Psoas muscle (tissue), 8 donors: ENCODE results near the gene CCDC3. TPM values are rescaled to one million over a fixed set of nuclear protein-coding genes. Genes with fewer than 3 reads are reported as not detected.

Source experiments
- ATAC-seq, 4 donors: fragments of 200-7000 bp; cut with Tn5 transposase; one replicate each; pipeline ENCODE4 v1.9.1; 2020; ENCODE audit warnings: moderate library complexity in 3 of 4, mild to moderate bottlenecking in 2 of 4
- DNase-seq, 2 donors: peaks; one replicate each; pipeline ENCODE4 v3.0.0-alpha.2; 2020
- H3K27ac ChIP-seq: fragments of 200-600 bp; one replicate; pipeline ENCODE4 v1.8.0; 2022
- H3K27me3 ChIP-seq, 3 donors: fragments of 200-600 bp in 1 of 3; one replicate each; pipeline versions ENCODE4 v1.6.1 to v1.8.0; 2013 to 2022; ENCODE audit warnings: low read length in 2 of 3, mild to moderate bottlenecking in 2 of 3, moderate library complexity in 1 of 3; ENCODE audit not compliant: insufficient read depth in 3 of 3
- H3K36me3 ChIP-seq, 2 donors: fragments of 200-600 bp in 1 of 2; one replicate each; pipeline versions ENCODE4 v1.6.1 to v1.8.0; 2013 to 2022; ENCODE audit warnings: low read depth in 1 of 2, mild to moderate bottlenecking in 1 of 2, moderate library complexity in 1 of 2; ENCODE audit not compliant: insufficient read depth in 1 of 2
- H3K4me1 ChIP-seq: fragments of 200-600 bp; one replicate; pipeline ENCODE4 v1.8.0; 2022
- H3K4me3 ChIP-seq: fragments of 200-600 bp; one replicate; pipeline ENCODE4 v1.8.0; 2022; ENCODE audit warnings: mild to moderate bottlenecking
- H3K9me3 ChIP-seq: fragments of 200-600 bp; one replicate; pipeline ENCODE4 v1.8.0; 2022
- WGBS, 3 donors: extraction: QIAGEN DNeasy Blood & Tissue Kit; methylation state at CpG; one replicate each; pipeline versions ENCODE4 v1.1.6 to v1.1.7; 2013; 5-methylcytosine and 5-hydroxymethylcytosine counted together
- intact Hi-C, 2 donors: fragments of 100-400 bp; cut with DNase I; formaldehyde crosslinking; loops; one replicate each; pipeline versions ENCODE4 v1.11.0 to v1.14.2; 2022
- polyA plus RNA-seq, 3 donors: library from polyadenylated mRNA; stranded (reverse); fragments of 200-250 nt; gene quantifications; one replicate each; pipeline ENCODE4 v1.2.3, GENCODE V29; 2013
- total RNA-seq, 4 donors: library from RNA; stranded (reverse); fragmentation: NEBNext Ultra II Directional in 2 of 4; extraction: Animal tissue kit (Norgen Biotek cat#: 25700) in 2 of 4; gene quantifications; one replicate each; pipeline versions ENCODE4 v1.2.1 to v1.2.4, GENCODE V29; 2021 to 2023
- TF ChIP-seq, protein P1 (sequence below): fragments of 200-600 bp; IDR thresholded peaks from one replicate; pipeline ENCODE4 v1.8.0; 2022; ENCODE audit warnings: antibody characterized with exemption
- donor health status: healthy with polysubstance abuse.
- donor health status: DM: no; HTN: no; CAD: no; lungs with moderate emphysema.
- donor health status: Bipolar disorder and iron deficiency.
- donor health status: healthy.
- donor health status: DM: yes; HTN: yes; CAD: no.
- donor health status: DM: no; HTN: no; CAD: no.
- donor health status: DM: no; HTN: no; CAD: no.
- donor health status: DM: yes; HTN: yes; CAD: no.

CCDC3 gene
- total and polyA plus RNA-seq, 7 donors, result 1.7 to 54.2 (median 6.2) TPM

DNA sequence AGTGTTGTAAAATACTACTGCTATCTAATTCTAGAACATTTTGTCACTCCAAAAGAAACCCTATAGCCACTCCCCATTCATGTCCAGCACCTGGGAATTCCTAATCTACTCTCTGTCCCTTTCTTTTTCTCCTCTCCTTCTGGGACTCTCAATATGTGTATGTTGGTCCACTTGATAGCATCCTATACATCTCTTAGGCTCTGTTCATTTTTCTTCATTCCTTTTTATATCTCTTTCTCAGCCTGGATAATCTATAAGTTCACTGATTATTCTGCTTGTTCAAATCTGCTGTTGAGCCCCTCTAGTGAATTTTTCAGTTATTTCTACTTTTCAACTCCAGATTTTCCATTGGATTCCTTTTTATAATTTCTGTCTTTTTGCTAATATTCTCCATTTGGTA, 108.6 kb downstream of the CCDC3 start:
- Histone ChIP-seq H3K4me1 (no peaks in the 10 kb centered on the region), H3K36me3 (no peaks in the 10 kb centered on the region), H3K27me3 (no peaks in the 10 kb centered on the region), H3K4me3 (no peak overlapping the region), H3K27ac (no peak overlapping the region), H3K9me3 (peaks cover 11% of the 10 kb centered on the region)
- TF ChIP-seq, protein P1, sequence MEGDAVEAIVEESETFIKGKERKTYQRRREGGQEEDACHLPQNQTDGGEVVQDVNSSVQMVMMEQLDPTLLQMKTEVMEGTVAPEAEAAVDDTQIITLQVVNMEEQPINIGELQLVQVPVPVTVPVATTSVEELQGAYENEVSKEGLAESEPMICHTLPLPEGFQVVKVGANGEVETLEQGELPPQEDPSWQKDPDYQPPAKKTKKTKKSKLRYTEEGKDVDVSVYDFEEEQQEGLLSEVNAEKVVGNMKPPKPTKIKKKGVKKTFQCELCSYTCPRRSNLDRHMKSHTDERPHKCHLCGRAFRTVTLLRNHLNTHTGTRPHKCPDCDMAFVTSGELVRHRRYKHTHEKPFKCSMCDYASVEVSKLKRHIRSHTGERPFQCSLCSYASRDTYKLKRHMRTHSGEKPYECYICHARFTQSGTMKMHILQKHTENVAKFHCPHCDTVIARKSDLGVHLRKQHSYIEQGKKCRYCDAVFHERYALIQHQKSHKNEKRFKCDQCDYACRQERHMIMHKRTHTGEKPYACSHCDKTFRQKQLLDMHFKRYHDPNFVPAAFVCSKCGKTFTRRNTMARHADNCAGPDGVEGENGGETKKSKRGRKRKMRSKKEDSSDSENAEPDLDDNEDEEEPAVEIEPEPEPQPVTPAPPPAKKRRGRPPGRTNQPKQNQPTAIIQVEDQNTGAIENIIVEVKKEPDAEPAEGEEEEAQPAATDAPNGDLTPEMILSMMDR, result no peak
- ATAC-seq (no peak), DNase-seq (no peak)
- intact Hi-C loops, result no loop called here

DNA sequence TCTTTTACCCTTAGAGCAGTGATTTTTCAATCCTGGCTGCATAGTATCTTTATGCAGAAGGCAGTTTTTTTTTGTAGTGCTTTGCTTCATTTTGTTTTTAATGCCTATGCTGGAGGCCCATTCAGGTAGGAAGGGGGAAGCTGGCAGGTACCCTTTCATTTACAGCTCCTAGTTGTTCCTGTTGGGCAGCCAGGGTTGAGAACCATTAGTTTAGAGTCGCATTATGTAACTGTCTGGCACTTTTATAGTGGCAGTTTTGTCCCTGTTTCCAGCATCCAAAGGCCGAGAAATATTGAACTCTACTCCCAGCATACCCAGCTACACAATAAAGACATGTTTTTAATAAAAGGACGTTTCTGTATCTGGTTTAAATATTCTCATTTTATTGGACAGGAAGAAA, 110.6 kb downstream of the CCDC3 start:
- 26 to 48% (median 33%) methylated on average over 3 of the region's 3 CpGs for WGBS, 3 donors
- TF ChIP-seq, protein P1, result no peak
- peaks cover 11% of the 10 kb centered on the region for H3K9me3 ChIP-seq
- H3K4me3 ChIP-seq, result no peak overlapping the region
- H3K36me3 ChIP-seq, result no peaks in the 10 kb centered on the region
- H3K27me3 ChIP-seq, result no peaks in the 10 kb centered on the region
- no peak overlapping the region for H3K27ac ChIP-seq
- H3K4me1 ChIP-seq, result no peaks in the 10 kb centered on the region
- intact Hi-C loops, result no loop called here
- DNase-seq (no peak), ATAC-seq (no peak)

DNA sequence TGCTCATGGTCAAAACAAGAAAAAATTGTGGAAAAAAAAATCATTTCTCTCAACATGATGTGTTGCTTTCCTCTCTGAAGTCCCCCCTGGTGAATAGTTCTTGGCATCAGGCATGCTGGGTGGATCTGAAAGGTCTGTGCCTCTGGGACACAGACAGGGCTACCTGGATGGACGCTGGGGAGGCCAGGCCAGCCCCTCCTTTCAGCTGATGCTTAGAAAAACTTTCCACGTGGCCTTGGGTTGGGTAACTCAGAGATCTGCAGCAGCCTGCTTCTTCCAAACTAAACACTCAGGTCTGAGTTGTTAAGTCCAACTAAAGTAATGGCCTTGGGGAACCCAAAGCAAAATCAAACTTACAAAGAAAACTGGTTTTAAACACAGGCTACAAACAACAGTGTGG, 113.0 kb downstream of the CCDC3 start:
- no peaks in the 10 kb centered on the region for H3K36me3 ChIP-seq
- intact Hi-C loops, result no loop called here
- ATAC-seq (no peak), DNase-seq (no peak)
- TF ChIP-seq, protein P1, result no peak
- no peak overlapping the region for H3K27ac ChIP-seq
- H3K27me3 ChIP-seq, result no peaks in the 10 kb centered on the region
- no peaks in the 10 kb centered on the region for H3K4me1 ChIP-seq
- peaks cover 11% of the 10 kb centered on the region for H3K9me3 ChIP-seq
- WGBS, 3 donors, result 72 to 75% (median 72%) methylated on average over 2 of the region's 2 CpGs
- H3K4me3 ChIP-seq, result no peak overlapping the region

DNA sequence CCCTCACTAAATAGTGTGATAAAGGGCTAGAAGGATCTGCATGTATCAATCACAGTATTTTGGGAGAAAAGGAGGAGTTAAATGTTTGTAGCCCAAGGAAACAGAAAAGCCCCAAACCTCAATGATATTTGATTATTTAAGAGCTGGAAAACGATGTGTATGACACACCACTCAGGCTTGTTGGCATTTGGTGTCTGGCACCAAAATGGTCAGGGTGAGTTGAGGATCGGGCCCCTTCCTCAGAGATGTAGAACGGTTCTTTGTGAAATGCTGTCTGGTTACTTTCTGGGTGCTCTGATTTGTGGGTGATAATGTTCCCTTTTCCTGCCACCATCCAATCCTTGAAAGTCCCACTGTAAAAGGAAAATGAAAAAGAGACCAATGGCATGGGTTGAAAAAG, 113.7 kb downstream of the CCDC3 start:
- Histone ChIP-seq H3K4me3 (no peak overlapping the region), H3K27me3 (no peaks in the 10 kb centered on the region), H3K27ac (no peak overlapping the region), H3K9me3 (peaks cover 6% of the 10 kb centered on the region), H3K36me3 (no peaks in the 10 kb centered on the region), H3K4me1 (no peaks in the 10 kb centered on the region)
- WGBS, 3 donors, result 48 to 61% (median 52%) methylated on average over 3 of the region's 3 CpGs
- ATAC-seq (no peak), DNase-seq (no peak)
- intact Hi-C loops, result no loop called here
- TF ChIP-seq, protein P1, result no peak

DNA sequence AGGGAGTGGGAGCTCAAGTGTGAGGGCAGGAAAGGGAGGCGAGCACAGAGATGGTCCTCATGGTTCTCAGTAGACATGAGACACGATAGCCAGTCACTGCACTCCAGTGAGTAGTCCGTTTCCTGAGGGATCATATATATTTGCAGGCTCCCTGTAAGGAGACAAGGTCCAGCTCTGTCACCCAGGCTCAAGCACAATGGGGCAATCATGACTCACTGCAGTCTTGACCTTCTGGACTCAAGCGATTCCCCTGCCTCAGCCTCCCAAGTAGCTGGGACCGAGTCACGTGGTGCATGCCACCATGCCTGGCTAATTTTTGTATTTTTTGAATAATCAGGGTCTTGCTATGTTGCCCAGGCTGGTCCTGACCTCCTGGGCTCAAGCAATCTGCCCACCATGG, 116.7 kb downstream of the CCDC3 start:
- Histone ChIP-seq H3K36me3 (no peaks in the 10 kb centered on the region), H3K27ac (no peak overlapping the region), H3K4me1 (no peaks in the 10 kb centered on the region), H3K27me3 (no peaks in the 10 kb centered on the region), H3K9me3 (no peaks in the 10 kb centered on the region), H3K4me3 (no peak overlapping the region)
- DNase-seq (no peak), ATAC-seq (no peak)
- intact Hi-C loops, result no loop called here
- WGBS, 3 donors, result 84 to 93% (median 90%) methylated on average over 6 of the region's 6 CpGs
- TF ChIP-seq, protein P1, result no peak
